Activated CD4-positive, alpha-beta T cell treated with anti-CD3 and anti-CD28 coated beads for 36 hours (primary cell): Measurements from ENCODE around the gene HOXC12. TPM values are rescaled to one million over a fixed set of nuclear protein-coding genes. Genes with fewer than 3 reads are reported as not detected.

Experiments used
- ATAC-seq: fragments of 200-7000 bp; cut with Tn5 transposase; one replicate; pipeline ENCODE4 v1.10.0; 2021; ENCODE audit warnings: mild to moderate bottlenecking, moderate library complexity
- CTCF ChIA-PET: fragments of 350-600 bp; sonication (Branson Sonifier 250); formaldehyde crosslinking; loops from one replicate; lab custom pipeline; 2021; ENCODE audit warnings: antibody characterized with exemption; lab: Charles Lee
- POLR2A ChIA-PET: fragments of 350-600 bp; sonication (Branson Sonifier 250); formaldehyde crosslinking; loops from one replicate; lab custom pipeline; 2021; ENCODE audit warnings: antibody characterized with exemption, inconsistent platforms; lab: Charles Lee
- DNase-seq: peaks from one replicate; pipeline ENCODE4 v3.0.0-alpha.2; 2020
- H3K27ac Mint-ChIP-seq: one replicate; pipeline ENCODE4 v1.8.0; 2021; ENCODE audit warnings: mixed read lengths
- H3K27me3 Mint-ChIP-seq: one replicate; pipeline ENCODE4 v1.8.0; 2021; ENCODE audit warnings: mixed read lengths
- H3K36me3 Mint-ChIP-seq: one replicate; pipeline ENCODE4 v1.8.0; 2021; ENCODE audit warnings: low read depth, mixed read lengths
- H3K4me1 Mint-ChIP-seq: one replicate; pipeline ENCODE4 v1.8.0; 2021; ENCODE audit warnings: mixed read lengths
- H3K4me3 Mint-ChIP-seq: one replicate; pipeline ENCODE4 v1.8.0; 2021; ENCODE audit warnings: mild to moderate bottlenecking, moderate library complexity, mixed read lengths
- H3K9me3 Mint-ChIP-seq: one replicate; pipeline ENCODE4 v1.8.0; 2021; ENCODE audit warnings: low read depth, mixed read lengths
- intact Hi-C, 2 experiments: fragments of 100-400 bp; cut with DNase I in 1 of 2; cut with micrococcal nuclease in 1 of 2; formaldehyde crosslinking; loops; one replicate each; pipeline versions ENCODE4 v1.14.2 to v1.15.1; 2022 to 2024; cut with DNase I, micrococcal nuclease
- total RNA-seq, 2 experiments: library from RNA; stranded (reverse); gene quantifications; one replicate each; pipeline ENCODE4 v1.2.3, GENCODE V29; 2021

Gene HOXC12
- total RNA-seq, 2 experiments from 2014 or later, result not detected

DNA sequence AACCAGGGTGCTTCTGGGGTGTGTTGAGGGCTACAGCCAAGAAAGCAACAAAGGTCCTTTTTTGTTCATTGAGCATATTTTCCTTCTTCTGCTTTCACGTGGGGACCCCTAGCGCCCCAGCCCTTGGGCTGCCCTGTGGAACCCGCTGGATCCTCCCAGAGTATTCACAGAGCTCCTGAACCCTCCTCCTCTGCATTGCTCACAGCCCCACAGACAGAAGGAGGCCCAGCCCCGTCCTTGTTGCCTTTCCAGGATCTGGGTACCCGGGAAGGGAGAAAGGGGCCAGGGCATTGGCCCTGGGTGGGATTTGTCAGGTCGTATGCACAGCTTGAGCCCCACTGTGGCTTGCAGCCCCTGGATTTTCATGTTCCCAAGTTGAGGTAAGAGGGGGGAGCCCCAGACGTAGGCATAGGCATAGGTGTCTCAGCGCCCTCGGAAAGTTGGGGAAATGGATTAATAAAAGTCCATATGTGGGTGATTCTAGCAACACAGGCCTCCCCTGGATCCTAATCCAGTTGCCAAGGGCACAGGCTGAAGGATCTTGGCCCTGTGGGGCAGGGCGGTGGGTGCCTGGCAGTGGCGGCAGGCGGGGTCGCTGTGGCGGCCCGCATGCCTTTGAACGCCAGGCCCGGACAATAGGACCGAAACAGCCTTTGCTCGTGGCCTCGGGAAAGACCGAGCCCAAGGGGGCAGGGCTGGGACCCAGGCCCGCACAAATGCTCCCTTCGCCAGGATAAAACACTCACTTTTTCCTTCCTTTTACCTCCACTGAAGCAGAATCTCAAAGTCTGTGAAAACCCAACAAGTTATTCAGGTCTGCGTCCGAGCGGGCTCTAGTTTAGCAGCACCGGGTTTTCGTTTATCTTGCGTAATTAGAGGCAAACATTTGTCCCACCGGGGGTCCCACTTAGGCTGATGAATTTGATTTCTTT is 27.2 kb downstream of the HOXC12 start:
- CTCF ChIA-PET, result interaction anchor here (1.0 to 1.3 kb wide), 3 partner anchors 10 to 226 kb away, joined by 3 read pairs; no protein-coding TSS in a partner anchor
- intact Hi-C loops, result loop anchor here in 1 of 2 experiments (5.0 kb wide), 1 partner anchor 70 kb away; the partner anchor contains the start of gene HOXC4
- no peaks in the 10 kb centered on the region for H3K9me3 Mint-ChIP-seq

DNA sequence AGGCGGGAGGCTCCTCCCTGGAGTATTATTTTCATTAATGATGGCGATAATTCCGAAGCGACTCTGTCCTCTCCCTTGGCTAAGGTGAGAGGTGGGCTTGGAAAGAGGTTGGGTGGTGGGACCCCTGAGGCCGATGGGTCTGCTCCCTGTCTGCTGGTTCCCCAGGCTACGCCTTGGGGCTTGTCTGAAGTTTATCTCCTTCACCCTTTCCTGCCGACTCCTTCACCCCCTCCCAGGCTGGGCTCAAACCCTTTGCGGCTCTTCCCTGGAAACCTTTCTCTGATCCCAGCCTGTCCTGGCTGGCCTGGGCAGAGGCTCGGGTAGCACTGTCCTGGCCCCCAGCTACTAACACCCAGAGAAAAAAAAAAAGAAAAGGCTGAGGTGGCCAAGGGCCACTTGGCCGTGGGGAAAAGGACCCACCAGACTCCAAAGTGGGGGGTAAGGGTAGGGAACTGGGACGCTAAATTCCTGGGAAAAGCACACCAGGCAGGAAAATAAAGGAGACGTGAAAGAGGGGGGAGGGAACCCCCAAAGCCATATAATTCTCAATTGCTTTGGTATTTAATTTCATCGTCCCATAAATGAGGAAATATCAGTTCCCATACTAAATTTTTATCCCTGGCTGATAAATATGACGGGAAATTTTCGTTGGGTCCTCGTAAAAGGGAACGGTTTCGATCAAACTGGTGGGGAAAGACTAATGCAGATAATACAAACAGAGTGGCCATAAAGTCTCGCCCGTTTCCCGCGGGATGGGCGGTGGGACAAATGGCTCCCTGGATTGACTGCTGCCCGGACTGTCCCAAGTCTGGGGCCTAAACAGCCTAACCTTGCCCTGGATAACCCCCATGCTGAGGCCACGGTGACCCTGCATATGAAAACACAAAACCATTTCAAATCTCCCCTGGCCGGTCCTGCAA is 28.2 kb downstream of the HOXC12 start:
- CTCF ChIA-PET, result no interaction called here

More for the DNA sequence above, 27.2 kb downstream of the HOXC12 start:
- DNase-seq, result no peak
- peaks cover 84% of the 10 kb centered on the region for H3K27me3 Mint-ChIP-seq
- POLR2A ChIA-PET, result no interaction called here
- H3K4me3 Mint-ChIP-seq, result no peak overlapping the region
- ATAC-seq, result no peak
- no peak overlapping the region for H3K27ac Mint-ChIP-seq
- peaks cover 16% of the 10 kb centered on the region for H3K4me1 Mint-ChIP-seq
- H3K36me3 Mint-ChIP-seq, result no peaks in the 10 kb centered on the region

DNA sequence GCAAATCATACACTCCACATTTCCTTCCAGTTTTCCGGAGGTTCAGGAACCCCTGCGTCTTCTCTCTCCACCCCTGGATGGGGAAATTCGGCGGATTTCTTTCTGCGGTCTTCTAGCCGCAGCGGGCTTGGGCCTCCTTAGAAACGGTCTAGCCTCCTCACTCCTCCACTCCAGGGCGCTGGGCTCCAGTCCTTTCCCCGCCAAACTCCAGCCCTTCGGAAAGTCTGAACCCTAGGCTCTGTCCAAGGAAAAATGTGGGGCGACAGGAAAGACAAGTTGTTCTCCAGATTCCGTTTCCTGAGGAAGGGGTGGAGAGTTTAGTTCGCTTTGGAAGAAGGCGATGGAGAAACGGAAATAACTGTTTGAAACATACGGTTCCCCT is 28.9 kb downstream of the HOXC12 start:
- H3K9me3 Mint-ChIP-seq, result no peaks in the 10 kb centered on the region
- DNase-seq, result no peak
- ATAC-seq, result no peak
- no peaks in the 10 kb centered on the region for H3K36me3 Mint-ChIP-seq
- intact Hi-C loops, result loop anchor here in 1 of 2 experiments (5.0 kb wide), 1 partner anchor 69 kb away; the partner anchor contains the start of gene HOXC4
- H3K27ac Mint-ChIP-seq, result no peak overlapping the region
- peaks cover 86% of the 10 kb centered on the region for H3K27me3 Mint-ChIP-seq
- POLR2A ChIA-PET, result no interaction called here
- H3K4me1 Mint-ChIP-seq, result peaks cover 13% of the 10 kb centered on the region
- H3K4me3 Mint-ChIP-seq, result no peak overlapping the region
- CTCF ChIA-PET, result interaction anchor here (2.6 kb wide), 1 partner anchor 218 kb away, joined by 21 read pairs; no protein-coding TSS in a partner anchor

More for the DNA sequence above, 28.2 kb downstream of the HOXC12 start:
- POLR2A ChIA-PET, result no interaction called here
- Mint-ChIP-seq H3K4me3 (no peak overlapping the region), H3K36me3 (no peaks in the 10 kb centered on the region), H3K27ac (no peak overlapping the region), H3K4me1 (peaks cover 16% of the 10 kb centered on the region), H3K27me3 (peaks cover 86% of the 10 kb centered on the region), H3K9me3 (no peaks in the 10 kb centered on the region)
- no peak for ATAC-seq
- no peak for DNase-seq
- intact Hi-C loops, result loop anchor here in 1 of 2 experiments (5.0 kb wide), 1 partner anchor 69 kb away; the partner anchor contains the start of gene HOXC4

DNA sequence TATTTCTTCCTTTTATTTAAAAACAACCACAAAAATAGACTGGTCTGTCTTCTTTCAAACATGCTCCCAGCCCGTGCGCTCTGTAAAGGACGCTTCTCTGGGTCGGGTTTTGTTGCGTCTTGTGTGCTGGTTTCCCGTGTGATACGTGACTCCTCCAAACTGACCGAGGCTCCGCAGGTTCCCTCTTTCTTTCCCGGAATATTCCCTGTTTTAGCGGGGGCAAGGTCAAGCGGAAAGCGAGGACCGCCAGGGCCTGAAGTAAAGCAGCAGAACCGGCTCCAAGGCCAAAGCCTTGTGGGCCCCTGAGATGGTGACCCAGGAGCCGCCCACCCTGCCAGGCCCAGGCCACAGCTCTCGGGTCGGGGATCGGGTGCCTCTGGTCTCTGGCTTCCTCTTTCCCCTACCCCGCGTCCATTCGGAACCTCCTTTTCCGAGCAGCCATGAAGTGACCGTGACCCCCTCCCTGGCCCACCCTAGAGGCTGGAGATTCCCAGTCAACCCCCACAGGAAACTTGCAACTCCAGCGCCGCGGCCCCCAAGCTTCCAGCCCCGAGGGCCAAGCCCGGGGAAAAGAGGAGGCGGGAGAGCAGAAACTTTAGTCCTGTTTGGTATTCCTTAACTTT is 29.4 kb downstream of the HOXC12 start:
- ATAC-seq, result no peak

DNA sequence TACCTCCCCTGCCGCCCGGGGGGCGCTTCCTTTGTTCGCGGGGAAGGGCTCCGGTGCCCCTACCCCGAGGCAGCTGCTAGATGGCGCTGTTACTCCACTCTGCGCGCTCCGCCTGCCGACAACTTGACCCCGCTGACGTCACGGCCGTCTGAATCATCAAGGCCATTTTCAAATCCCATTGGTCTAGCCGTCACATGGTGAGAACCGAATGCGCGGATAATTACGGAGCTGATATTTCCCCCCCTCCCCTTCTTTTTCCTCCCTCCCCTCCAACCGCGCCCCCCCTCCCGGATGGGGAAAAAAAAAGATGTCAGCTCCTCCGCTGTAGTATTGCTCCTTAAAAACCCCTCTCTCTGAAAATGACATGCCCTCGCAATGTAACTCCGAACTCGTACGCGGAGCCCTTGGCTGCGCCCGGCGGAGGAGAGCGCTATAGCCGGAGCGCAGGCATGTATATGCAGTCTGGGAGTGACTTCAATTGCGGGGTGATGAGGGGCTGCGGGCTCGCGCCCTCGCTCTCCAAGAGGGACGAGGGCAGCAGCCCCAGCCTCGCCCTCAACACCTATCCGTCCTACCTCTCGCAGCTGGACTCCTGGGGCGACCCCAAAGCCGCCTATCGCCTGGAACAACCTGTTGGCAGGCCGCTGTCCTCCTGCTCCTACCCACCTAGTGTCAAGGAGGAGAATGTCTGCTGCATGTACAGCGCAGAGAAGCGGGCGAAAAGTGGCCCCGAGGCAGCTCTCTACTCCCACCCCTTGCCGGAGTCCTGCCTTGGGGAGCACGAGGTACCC is 30.4 kb downstream of the HOXC12 start, which contains the start of gene HOXC10:
HOXC10 (plus strand) TSS at position 246 of the 791 bp plus-strand sequence; CDS start at position 360, 114 bp downstream.
- CTCF ChIA-PET, result interaction anchor here (0.6 to 5.6 kb wide), 29 partner anchors 8 to 382 kb away, joined by 3 to 37 read pairs (median 4); partner anchors contain the start of genes HOXC11, HOXC5, HOXC8 and HOXC9
- intact Hi-C loops, result loop anchor here (1.0 to 5.0 kb wide), 7 partner anchors 21 to 229 kb away; partner anchors contain the start of gene HOXC4 (in 1 of the 2)
- Mint-ChIP-seq H3K27me3 (peaks cover 85% of the 10 kb centered on the region), H3K4me3 (peak within 1 kb of the TSS; percentile 12), H3K27ac (no peak within 1 kb of the TSS), H3K36me3 (no peaks in the 10 kb centered on the region), H3K9me3 (no peaks in the 10 kb centered on the region), H3K4me1 (peaks cover 27% of the 10 kb centered on the region)
- POLR2A ChIA-PET, result interaction anchor here (1.2 kb wide), 1 partner anchor 66 kb away, joined by 3 read pairs; no protein-coding TSS in a partner anchor
- DNase-seq (peak; percentile 97), ATAC-seq (peak; percentile 82)

More for the DNA sequence above, 29.4 kb downstream of the HOXC12 start:
- intact Hi-C loops, result loop anchor here (1.0 to 5.0 kb wide), 4 partner anchors 22 to 223 kb away; partner anchors contain the start of gene HOXC4 (in 1 of the 2)
- Mint-ChIP-seq H3K4me1 (peaks cover 16% of the 10 kb centered on the region), H3K36me3 (no peaks in the 10 kb centered on the region), H3K9me3 (no peaks in the 10 kb centered on the region), H3K27me3 (peaks cover 85% of the 10 kb centered on the region), H3K27ac (no peak overlapping the region), H3K4me3 (no peak overlapping the region)
- no peak for DNase-seq
- ChIA-PET CTCF (interaction anchor here (1.2 to 5.6 kb wide), 11 partner anchors 8 to 231 kb away, joined by 3 to 37 read pairs (median 9); partner anchors contain the start of genes HOXC11 and HOXC9), POLR2A (interaction anchor here (1.2 kb wide), 1 partner anchor 67 kb away, joined by 3 read pairs; no protein-coding TSS in a partner anchor)

DNA sequence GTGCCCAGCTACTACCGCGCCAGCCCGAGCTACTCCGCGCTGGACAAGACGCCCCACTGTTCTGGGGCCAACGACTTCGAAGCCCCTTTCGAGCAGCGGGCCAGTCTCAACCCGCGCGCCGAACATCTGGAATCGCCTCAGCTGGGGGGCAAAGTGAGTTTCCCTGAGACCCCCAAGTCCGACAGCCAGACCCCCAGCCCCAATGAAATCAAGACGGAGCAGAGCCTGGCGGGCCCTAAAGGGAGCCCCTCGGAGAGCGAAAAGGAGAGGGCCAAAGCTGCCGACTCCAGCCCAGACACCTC is 30.9 kb downstream of the HOXC12 start:
- ATAC-seq (no peak), DNase-seq (no peak)
- peaks cover 31% of the 10 kb centered on the region for H3K4me1 Mint-ChIP-seq
- intact Hi-C loops, result loop anchor here (1.0 to 5.0 kb wide), 4 partner anchors 205 to 229 kb away; no protein-coding TSS in a partner anchor
- H3K27me3 Mint-ChIP-seq, result peaks cover 85% of the 10 kb centered on the region
- no peaks in the 10 kb centered on the region for H3K9me3 Mint-ChIP-seq
- ChIA-PET CTCF (interaction anchor here (0.7 to 5.6 kb wide), 25 partner anchors 9 to 234 kb away, joined by 3 to 37 read pairs (median 5); partner anchors contain the start of genes HOXC11, HOXC5, HOXC8 and HOXC9), POLR2A (no interaction called here)
- H3K27ac Mint-ChIP-seq, result no peak overlapping the region
- no peaks in the 10 kb centered on the region for H3K36me3 Mint-ChIP-seq
- peak overlapping the region; percentile 12 for H3K4me3 Mint-ChIP-seq

DNA sequence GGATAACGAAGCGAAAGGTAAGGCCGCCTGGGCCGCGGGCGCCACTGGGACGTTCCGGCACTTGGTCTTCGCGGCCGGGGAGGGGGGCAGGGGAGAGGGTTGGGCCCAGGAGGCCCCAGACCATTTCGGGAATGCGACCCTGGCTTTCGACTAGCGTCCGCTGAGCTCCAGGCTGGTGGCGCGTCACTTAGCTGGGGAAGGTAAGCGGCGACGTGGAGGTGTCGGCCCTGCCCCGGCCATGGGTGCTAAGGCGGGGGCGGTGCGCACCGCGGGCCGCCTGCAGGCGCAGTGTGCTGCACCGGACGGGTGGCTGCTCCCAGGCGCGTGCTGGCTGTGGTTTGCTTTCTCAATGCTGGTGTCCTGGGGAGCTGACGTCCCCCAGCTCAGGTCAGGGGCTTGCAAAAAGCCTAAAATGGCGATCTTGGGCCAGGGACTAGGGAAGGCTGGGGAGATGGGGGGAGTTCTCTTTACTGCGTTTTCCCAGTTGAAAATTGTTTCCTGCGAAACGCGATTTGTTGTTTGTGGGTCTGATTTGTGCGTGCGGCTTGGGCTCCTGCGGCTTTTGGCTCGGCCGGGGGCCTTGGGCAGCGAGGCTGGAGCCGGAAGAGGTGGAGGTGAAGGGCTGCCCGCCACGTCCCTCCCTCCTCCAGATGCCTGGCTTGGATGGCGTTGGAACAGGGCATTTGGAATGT is 31.4 kb downstream of the HOXC12 start:
- peaks cover 83% of the 10 kb centered on the region for H3K27me3 Mint-ChIP-seq
- POLR2A ChIA-PET, result interaction anchor here (0.6 kb wide), 1 partner anchor 75 kb away, joined by 3 read pairs; no protein-coding TSS in a partner anchor
- ATAC-seq, result no peak

DNA sequence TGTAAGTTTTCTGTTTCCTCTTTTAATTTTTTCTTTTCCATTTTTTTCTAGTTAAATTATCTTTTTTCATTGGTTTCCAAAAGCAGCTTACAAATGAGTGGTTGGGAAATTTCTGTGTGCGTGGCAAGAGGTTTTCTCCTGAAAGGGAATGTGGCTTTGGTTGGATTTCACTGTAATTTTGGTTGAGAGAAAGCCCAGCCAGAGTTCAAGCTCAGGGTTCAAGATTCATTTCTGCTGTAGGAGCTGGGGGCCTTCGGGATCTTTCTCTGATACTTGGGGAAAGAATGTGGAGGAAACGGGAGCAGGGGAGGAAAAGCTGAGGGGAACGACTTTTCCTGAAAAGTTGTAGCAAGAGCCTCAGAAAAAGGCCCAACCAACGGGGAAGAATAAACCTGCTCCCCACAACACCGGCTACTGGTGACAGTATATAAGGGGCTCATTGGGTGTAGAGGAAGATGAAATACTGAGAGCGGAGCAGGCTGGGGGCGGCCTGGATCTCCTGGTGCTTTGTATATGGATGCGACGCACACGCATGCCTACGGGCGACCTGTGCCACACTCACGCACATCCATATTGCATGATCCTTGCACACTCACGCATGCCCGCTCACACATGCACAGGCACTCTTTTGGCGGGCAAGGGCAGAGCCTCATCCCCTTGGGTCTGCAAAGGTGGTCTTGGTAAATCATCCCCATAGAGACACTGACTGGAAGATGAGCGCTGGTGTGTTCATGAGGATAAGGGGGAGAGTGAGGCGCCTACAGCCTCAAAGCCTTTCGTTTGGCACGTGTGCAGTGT is 32.2 kb downstream of the HOXC12 start:
- CTCF ChIA-PET, result interaction anchor here (0.6 to 5.6 kb wide), 19 partner anchors 9 to 221 kb away, joined by 3 to 37 read pairs (median 5); partner anchors contain the start of genes HOXC5, HOXC8, HOXC9 and SMUG1
- intact Hi-C loops, result loop anchor here in 1 of 2 experiments (5.0 kb wide), 1 partner anchor 205 kb away; no protein-coding TSS in a partner anchor

More for the DNA sequence above, 31.4 kb downstream of the HOXC12 start:
- Mint-ChIP-seq H3K4me3 (no peak overlapping the region), H3K4me1 (peaks cover 33% of the 10 kb centered on the region), H3K9me3 (no peaks in the 10 kb centered on the region), H3K36me3 (no peaks in the 10 kb centered on the region), H3K27ac (no peak overlapping the region)
- CTCF ChIA-PET, result interaction anchor here (0.6 to 5.6 kb wide), 20 partner anchors 9 to 229 kb away, joined by 3 to 37 read pairs (median 5); partner anchors contain the start of genes HOXC5, HOXC8 and HOXC9
- intact Hi-C loops, result loop anchor here (1.0 to 5.0 kb wide), 4 partner anchors 205 to 228 kb away; no protein-coding TSS in a partner anchor
- DNase-seq, result peak; percentile 53

More for the DNA sequence above, 32.2 kb downstream of the HOXC12 start:
- H3K9me3 Mint-ChIP-seq, result no peaks in the 10 kb centered on the region
- POLR2A ChIA-PET, result interaction anchor here (0.6 kb wide), 1 partner anchor 74 kb away, joined by 3 read pairs; no protein-coding TSS in a partner anchor
- peaks cover 33% of the 10 kb centered on the region for H3K4me1 Mint-ChIP-seq
- no peak for ATAC-seq
- no peak overlapping the region for H3K4me3 Mint-ChIP-seq
- no peak for DNase-seq
- H3K36me3 Mint-ChIP-seq, result no peaks in the 10 kb centered on the region
- no peak overlapping the region for H3K27ac Mint-ChIP-seq
- peaks cover 84% of the 10 kb centered on the region for H3K27me3 Mint-ChIP-seq
